Measurements from ENCODE around the gene FAM107B.

The FAM107B gene

DNA sequence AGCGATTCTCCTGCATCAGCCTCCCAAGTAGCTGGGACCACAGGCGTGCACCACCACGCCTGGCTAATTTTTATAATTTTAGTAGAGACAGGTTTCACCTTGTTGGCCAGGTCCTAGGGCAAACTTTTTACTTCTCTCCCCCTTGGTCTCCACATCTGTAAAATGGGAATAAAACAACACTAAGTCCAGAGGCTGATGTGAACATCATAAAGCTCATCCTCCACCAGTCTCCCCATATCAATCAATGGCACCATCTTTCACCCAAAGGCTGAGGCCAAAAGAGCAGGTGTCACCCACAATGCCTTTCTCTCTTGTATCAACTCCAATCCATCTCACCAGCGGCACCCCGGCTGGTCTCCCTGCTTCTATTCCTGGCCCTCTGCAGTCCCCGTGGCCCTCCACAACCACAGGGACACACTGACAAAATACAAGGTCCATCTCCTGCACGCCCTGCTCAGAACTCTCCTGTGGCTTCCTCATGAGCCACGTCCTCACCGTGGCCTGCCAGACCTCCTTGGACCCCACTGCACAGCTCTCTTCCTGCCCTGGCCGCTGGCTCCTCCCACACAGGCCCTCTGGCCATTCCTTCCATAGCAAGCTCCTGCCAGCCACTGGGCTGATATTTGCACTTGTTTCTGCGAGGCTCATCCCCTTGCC, 179.0 kb downstream of the FAM107B start:
- peak; percentile 25 for DNase-seq

DNA sequence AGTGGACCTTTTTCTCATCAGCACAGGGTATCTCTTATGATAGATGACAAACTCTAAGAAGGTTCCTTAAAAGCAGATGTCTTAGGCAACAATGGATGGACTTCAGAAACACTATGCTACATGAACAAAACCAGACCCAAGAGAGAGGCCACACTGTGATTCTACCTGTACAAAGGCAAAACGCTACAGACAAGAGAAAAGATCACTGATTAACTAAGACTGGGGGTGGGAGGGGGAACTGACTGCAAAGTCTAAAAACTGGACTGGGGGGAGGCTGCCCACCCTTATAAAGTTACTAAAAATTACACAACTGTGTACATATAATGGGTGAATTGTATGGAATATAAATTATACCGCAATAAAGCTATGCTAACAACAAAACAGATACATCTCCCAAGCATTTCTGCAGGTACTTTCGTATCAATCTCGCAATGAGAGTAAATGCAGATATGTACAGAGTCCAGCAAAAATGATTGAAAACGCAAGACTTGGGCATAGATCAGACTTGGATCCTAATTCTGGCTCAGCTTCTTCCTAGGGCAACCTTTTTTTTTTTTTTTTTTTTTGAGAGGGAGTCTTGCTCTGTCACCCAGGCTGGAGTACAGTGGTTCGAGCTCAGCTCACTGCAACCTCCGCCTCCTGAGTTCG, 179.7 kb downstream of the FAM107B start:
- peak; percentile 12 for DNase-seq

DNA sequence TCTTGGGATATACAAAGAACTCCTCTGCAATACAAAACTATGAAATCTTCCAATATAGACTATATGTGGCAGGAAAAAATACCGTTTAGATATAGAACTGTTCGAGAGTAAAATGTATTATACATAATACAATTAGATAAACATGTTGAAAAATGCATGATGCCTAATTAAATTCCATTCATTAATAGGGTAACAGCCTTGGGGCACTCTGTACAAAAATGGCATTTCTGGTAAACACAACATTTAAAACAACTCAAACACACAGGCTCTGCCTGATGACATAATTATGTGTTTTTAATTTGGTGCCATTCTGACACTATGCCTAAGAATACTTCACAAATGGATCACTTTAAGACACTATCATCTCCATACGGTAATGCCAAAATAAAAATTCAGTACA, 180.9 kb downstream of the FAM107B start:
- DNase-seq = peak; percentile 2

DNA sequence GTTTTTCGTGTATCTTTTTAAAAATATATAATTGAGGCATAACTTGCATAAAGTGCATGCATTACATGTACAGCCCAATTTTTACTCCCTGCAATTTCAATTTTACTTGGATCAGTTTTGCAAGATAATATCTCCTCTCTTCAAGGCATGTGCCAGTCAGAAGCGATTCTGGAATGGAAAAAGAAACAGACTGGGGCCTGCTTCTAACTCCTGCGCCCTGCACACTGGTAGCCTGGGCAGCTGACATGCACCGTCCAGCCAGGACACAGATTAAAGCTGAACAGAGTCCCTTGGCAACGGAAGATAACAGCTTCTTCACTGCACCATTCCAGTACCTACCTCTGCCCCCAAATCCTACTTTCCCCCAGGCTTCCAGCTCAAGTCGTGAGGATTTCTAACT, 182.1 kb downstream of the FAM107B start:
- DNase-seq = peak; percentile 4

DNA sequence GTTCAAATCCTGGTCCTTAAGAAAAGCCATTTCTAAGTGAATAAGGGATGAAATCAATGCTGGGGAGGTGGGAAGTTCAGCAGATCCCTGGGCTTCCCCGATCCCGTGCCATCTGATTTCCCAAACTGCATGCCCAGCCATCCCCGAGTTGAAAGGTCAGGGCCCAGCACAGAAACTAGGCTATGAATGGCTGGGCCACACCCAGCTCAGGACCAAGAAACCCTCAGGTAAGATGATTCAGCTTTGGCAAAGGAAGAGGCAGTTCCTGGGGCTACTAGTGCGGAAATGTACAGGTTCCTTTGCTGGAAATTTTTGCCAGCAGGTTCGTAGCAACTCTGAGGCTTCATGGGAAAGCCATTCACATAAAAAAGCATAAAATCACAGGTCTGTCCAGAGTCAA, 182.7 kb downstream of the FAM107B start:
- peak; percentile 4 for DNase-seq

DNA sequence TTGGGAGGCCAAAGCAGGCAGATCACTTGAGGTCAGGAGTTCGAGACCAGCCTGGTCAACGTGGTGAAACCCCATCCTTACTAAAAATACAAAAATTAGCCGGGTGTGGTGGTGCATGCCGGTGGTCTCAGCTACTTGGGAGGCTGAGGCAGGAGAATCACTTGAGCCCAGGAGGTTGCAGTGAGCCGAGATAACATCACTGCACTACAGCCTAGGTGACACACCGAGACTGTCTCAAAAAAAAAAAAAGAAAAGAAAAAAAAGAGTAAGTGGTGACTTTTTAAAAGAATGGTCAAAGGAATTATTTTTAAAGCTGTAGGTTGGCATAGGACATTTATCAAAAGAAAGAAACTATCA, 185.8 kb downstream of the FAM107B start:
- peak; percentile 27 for DNase-seq

DNA sequence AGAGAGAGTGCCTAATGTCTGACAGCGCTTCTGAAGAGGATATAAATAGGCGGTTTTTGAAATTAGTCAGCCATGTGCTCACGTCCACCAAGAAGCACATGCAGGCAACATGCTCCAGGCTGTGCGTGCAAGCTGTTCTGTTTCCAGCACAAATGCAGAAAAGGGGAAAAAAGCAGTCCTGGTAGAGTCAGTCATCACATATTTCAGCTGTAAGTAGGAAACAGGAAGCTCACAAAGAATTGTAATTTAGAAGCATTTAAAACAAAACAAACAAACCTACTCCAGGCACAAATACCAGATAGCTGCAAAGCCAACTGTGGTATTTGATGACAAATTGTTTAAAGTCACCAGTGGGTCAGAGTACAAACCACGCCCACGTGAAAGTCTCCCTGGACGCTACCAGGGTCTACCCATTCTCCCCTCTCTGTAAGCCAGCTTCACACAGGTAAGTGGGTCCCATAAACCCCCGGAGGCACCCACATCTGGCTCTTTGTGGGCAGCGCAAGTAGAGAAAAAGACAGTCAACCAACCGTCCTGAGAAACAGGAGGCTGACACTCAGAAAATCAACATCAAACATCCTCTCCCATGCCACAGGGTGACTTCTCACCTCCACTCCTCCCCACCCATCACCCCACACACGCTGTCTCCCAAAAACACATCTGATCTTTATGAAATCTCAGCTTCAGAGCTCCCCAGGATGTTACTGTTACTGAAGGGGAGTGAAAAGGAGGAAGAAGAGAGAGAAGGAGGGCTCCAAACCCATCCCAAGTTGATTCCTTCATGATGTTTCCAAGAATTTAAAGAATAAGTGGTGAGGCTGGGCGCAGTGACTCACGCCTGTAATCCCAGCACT, 186.4 kb downstream of the FAM107B start:
- peak; percentile 58 for DNase-seq

DNA sequence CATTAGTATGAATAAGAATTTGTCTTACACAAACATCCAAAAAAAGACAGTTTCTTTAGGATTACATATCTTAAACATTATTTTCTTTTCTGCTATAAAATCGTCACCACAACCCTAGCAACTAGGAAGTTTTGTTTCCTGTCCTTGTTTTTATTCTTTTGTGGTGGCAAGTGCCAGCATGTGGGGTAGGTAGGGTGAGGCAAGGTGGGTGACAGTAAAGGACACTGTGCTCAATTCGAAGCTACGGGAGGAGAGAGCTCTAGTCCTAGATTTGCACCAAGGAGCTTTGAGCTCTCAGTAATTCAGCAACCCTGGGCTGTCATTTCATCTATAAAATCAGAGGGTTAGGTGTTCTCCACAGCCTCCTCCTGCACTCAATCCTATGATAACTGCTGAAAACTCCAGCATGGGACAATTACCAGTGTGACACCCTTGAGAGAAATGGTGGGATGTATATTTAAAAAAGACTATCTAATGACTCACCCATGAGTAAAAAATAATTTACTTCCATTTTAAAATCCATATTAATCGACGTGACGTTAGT, 187.1 kb downstream of the FAM107B start:
- peak; percentile 79 for DNase-seq

DNA sequence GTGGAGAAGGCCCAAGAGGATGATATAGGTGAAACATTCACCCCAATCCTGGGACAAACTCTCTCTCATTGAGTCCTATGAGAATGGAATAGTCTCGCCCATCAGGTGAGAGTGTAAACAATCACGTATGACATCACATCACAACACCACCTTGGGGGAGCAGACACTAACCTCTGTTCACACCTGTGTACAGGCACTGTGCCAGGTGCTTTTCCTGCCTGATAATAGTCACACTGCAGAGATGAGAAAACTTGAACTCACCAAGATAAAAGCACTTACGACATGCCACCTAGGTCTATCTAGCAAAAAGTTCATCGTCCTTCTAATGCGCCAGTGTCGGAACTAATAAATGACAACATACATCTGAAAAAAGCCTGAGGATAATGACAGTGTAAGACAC, 187.8 kb downstream of the FAM107B start:
- peak; percentile 92 for DNase-seq

DNA sequence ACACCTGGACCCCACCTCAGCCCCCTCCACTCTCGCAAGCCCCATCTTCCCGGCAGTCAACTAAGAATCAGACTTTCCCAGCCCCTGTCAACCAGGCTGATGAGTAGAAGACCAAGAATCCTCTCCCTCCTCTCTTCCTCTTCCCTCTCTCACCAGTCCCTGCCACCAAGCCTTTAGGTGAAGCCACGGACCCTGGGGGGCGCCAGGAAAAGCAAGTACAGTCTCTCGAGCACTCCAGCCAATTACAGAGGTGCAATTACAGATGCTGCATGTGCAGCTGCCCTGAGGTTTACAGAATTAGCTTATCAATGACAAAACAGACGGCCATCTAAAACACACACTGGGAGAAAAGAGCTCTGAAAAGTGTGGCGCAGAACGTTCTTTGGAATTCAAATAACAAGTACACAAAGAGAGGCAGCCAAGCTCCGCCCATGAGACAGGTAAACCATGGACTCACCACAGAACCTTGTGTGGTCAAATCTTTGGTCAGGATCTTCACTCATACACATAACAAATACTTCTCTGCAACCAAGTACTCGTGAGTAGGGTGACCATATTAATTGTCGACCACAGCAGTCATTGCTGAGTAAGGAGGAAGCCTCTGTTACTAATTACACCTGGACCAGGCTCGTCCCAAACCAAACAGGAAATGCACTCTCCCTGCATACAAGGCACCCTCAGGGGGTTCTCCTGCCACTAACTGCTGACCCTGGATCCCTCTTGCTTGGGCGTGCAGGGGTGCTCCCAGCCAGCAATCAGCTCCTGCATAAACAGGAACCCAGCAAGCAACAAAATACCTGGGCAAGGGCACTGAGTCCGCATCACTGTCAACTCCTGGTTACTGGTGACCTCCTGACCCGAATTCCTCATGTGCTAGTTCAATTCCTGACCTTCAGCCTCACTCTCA, 189.2 kb downstream of the FAM107B start:
- DNase-seq = peak; percentile 59

DNA sequence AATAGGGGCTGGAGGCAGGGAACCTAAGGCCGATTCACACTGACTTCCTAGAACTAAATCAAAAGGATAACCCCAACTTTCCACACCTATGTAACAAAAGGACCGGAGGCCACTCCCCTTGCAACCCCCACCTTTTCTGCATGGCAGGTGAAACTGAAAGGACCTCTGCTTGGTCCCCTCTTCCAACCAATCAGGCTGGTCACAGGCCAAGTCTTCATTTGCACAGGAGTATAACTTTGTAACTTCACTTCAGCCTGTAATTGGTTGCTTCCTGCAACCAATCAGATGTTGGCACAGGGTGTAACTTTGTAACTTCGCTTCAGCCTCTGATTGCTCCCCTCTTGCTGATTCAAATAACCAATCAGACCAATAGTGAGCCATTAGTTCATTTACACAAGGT, 190.0 kb downstream of the FAM107B start:
- peak; percentile 83 for DNase-seq

DNA sequence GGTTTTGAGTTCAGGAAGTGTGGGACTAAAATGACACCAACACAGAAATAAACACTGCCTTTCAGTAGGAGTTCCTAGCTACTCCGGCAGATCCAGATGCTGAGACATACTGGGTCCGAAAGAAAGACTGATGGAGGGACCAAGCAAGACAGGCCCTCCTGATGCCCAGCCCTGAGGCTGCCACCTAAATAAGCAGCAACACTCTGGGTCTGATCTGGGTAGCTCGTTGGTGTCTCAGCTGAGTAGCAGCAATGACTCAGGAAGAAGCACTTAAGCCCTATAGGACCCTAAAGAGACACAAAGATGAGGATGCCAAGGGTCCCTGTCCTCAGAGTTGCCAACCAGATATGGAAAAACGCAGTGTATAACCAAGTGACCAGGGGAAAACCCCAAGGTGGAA, 190.7 kb downstream of the FAM107B start:
- DNase-seq = no peak

DNA sequence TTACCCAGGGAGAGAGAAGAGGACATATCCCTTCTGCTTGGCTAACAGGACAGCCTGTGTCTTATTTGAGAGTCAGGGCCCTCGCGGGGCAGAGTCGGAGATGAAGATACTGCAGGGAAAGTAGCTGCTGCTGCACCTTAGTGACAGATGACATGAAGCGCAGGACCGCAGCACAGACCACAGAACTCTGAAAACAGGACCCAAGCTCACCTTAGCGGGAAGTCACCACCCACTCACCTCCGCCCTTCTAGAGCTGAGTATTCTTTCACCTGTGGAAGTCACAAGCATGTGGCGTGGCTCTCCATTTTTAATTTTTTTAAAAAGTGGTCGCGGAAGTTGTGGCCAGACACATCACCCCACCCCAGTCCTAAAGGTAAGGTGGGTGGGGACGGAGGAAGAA, 191.4 kb downstream of the FAM107B start:
- DNase-seq = peak; percentile 94

DNA sequence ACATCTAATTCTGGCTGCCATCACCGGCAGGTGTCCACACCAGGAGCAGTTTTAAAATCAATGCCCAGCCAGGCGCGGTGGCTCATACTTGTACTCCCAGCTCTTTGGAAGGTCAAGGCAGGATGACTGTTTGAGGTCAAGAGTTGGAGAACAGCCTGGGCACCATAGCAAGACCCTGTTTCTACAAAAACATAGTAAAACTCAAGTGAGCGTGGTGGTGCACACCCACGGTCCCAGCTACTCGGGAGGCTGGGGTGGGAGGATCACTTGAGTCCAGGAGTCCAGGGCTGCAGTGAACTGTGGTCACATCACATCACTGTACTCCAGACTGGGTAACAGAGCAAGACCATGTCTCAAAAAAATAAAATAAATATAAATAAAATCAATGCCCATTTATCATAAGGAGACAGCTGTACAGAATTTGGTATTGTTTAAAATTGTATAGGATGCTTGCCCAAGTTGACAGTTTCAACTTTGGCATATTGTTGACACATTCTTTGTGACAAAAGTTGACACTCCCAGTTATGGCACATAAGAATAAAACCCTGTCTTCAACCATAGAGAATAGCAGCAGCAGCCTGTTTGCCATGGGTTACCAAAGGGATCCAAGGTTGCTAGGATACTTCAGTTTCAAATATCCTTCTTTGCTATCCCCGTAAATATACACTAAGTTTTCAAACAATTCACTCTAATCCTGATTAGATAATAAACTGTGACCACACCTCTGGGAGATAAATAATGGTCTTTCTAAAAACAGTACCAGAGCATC, 193.0 kb downstream of the FAM107B start:
- no peak for DNase-seq

DNA sequence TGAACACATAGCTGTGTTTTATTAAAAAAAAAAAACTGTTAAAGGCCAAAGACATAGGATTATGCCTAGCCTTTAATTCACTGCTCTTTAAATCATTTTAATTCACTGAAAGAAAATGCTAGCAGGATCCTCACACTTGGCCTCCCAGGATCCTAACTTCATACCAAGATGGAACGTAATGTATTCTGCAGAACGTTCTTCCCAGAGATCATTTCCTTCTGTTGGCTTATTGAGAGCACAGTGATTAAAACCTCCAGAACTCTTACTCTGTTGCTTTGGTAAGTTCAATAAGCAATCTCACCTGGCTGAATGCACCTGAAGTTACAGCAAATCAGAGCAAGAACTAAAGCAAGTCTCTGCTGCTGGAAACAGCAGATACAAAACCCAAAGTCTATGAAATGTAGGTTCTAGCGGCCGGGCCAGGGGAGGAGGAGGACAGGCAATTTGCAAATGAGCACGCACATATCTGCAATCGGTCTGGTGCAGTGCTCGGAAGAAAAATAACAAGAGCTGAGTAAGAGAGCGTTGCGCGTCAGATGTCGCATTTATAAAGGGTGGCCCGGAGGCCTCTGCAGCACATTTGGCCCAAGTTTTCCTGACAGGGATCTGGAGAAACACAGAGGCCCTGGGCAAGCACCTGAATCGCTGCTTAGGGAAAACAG, 193.9 kb downstream of the FAM107B start:
- no peak for DNase-seq

DNA sequence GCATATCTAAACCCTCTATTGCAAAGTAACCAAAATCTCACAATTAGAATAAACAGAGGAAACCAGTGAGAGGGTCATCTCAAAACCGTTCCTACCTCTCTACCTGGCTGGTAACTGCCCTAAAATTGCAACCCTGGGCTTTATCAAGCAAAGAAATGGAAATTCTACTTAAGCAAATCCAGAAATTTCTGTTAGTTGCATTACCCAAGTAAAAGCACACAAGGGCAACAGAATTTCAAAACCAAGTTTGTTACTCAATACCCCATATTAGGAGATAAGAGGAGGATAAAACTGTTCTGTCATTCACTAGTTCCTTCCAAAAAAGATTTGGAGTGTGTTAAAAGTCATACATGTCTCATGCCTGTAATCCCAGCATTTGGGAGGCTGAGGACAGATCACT, 195.3 kb downstream of the FAM107B start:
- DNase-seq = no peak

DNA sequence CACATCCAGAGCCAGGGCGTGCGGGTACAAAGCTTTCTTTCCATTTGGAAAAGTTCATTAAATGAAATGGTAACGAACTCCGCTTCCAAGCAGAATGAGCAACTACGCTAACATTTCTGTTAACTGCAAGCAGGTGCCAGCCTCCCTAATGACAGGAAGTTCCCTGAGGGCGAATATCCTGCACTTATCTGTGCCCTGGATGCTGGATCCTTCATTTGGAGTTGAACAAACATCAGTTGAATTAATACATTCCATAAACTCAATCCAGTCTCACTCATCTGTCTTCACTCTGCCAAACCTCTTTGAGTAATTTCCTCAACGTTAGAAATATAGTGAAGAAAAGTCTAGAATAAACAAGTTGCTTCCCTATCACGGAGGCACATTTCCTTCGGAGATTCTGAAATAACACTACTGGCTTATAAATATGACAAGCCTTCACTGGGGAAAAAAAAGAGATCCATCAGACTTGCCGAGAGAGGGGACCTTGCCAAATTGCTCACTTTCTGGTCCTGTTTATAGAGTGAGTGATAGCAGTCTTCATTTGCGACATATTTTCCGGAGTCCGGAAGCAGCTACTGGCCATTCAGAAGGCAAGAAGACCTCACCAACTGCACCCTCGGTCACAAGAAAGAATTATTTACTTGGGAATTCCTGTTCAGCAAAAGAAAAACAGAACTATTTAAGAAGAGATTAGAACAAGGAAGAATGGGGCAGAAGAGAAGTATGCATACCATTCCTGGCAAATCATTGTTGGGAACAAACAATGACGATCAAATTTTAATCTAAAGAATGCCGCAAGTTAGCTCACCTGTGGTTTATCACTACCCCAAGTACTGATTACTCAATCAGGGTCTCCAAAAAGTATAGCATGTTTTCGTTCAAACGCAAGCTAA, 196.4 kb downstream of the FAM107B start:
- no peak for DNase-seq

DNA sequence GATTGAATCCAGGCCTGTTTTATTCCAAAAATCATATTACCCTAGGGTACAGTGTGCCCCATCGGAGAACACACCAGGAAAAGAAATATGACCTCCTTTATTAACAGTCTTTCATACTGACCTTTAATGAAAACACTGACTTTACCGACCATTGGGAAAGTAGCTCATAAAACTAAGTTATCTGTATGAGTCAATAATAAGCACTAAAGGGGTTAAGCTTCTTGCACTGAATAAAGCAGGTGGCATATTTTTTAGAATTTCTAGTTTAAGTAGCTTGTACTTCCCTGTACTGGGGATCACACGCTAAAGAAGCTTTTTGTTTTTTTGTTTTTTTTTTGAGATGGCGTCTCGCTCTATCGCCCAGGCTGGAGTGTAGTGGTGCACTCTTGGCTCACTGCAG, 199.8 kb downstream of the FAM107B start:
- DNase-seq = no peak

DNA sequence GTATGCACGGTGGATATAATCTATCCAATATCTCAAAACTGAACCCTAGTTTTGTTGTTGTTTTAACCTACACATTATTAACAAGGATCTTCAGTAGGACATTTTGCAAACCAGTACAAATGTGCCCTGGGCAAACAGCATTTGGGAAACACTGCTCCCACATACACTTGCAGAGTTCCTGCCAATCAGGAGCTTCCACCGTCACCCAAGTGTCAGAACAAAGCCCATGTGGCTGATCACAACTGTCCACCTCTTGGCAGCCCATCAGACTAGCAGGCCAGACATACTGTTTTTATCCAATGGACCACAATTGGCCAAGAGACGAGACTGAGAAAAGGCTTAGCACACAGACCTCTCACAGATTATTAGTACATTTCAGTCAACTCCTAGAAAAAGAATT, 200.4 kb downstream of the FAM107B start:
- no peak for DNase-seq

DNA sequence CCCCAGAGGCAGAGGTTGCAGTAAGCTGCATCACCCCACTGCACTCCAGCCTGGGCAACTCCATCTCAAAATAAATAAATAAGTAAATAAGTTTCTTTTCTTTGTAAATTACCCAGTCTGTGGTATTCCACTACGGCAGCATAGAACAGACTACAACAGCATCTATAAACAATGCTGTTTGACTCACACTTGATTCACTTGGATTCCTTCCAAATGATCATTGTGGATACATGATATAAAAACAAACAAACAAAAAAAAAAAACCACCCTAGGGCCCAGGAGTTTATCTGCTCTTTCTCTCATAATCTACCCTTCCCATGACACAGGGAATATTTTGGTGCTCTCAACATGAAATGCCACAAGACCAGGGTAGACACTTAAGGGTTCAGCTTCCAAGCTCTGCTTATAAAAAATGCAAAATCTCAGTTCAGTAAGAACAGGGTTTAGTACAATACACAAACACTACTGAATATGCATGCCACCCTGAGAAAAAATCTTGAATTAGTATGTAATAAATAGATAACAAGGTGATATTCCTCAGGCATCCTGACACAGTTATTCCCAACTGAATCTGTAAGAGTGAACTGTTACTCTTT, 200.9 kb downstream of the FAM107B start:
- no peak for DNase-seq
